Panc1 (cell line): ENCODE results near the gene CAMK1D.

Experiments used
- POLR2AphosphoS5 ChIP-seq: IDR thresholded peaks from 2 replicates; pipeline ENCODE4 v1.6.1; 2012; ENCODE audit warnings: mild to moderate bottlenecking, low read depth, low read length, moderate library complexity
- TCF7L2 ChIP-seq: IDR thresholded peaks from 2 replicates; pipeline ENCODE4 v1.6.1; 2011; ENCODE audit warnings: mild to moderate bottlenecking, low read depth, low read length, inconsistent platforms
- TF ChIP-seq, protein P1 (sequence below): fragments of 450-650 bp; IDR thresholded peaks from 2 replicates; pipeline ENCODE4 v1.5.1; 2017; ENCODE audit warnings: mild to moderate bottlenecking
- TF ChIP-seq, protein P2 (sequence below), 2 experiments: IDR thresholded peaks; 2 replicates each; pipeline ENCODE4 v1.6.1; 2011 to 2012; ENCODE audit warnings: low read depth in 2 of 2, control low read depth in 1 of 2, low read length in 1 of 2, mild to moderate bottlenecking in 1 of 2, moderate library complexity in 1 of 2; ENCODE audit not compliant: insufficient read depth in 1 of 2

DNA sequence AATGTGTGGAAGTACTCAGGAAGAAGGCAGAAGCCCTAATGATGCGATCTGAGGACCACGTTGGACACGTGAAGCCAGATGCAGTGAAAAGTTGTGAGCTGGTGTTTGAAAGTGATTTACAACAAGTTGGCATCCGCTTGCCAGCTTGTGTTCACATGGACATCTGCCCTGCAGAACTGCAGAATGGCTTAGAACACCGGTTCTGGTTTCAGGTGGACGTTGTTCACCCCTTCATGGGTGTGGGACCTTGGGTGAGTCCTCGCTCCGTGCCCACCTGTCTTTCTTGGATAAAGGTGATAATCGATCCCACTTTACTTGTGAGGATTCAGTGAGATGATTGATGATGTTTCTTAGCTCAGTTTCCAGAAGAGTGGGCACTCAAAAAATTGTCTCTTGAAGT, 53.8 kb downstream of the CAMK1D start:
- TF ChIP-seq, protein P1, sequence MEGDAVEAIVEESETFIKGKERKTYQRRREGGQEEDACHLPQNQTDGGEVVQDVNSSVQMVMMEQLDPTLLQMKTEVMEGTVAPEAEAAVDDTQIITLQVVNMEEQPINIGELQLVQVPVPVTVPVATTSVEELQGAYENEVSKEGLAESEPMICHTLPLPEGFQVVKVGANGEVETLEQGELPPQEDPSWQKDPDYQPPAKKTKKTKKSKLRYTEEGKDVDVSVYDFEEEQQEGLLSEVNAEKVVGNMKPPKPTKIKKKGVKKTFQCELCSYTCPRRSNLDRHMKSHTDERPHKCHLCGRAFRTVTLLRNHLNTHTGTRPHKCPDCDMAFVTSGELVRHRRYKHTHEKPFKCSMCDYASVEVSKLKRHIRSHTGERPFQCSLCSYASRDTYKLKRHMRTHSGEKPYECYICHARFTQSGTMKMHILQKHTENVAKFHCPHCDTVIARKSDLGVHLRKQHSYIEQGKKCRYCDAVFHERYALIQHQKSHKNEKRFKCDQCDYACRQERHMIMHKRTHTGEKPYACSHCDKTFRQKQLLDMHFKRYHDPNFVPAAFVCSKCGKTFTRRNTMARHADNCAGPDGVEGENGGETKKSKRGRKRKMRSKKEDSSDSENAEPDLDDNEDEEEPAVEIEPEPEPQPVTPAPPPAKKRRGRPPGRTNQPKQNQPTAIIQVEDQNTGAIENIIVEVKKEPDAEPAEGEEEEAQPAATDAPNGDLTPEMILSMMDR = no peak
- TF ChIP-seq POLR2AphosphoS5 (no peak), TCF7L2 (no peak)
- TF ChIP-seq, protein P2, sequence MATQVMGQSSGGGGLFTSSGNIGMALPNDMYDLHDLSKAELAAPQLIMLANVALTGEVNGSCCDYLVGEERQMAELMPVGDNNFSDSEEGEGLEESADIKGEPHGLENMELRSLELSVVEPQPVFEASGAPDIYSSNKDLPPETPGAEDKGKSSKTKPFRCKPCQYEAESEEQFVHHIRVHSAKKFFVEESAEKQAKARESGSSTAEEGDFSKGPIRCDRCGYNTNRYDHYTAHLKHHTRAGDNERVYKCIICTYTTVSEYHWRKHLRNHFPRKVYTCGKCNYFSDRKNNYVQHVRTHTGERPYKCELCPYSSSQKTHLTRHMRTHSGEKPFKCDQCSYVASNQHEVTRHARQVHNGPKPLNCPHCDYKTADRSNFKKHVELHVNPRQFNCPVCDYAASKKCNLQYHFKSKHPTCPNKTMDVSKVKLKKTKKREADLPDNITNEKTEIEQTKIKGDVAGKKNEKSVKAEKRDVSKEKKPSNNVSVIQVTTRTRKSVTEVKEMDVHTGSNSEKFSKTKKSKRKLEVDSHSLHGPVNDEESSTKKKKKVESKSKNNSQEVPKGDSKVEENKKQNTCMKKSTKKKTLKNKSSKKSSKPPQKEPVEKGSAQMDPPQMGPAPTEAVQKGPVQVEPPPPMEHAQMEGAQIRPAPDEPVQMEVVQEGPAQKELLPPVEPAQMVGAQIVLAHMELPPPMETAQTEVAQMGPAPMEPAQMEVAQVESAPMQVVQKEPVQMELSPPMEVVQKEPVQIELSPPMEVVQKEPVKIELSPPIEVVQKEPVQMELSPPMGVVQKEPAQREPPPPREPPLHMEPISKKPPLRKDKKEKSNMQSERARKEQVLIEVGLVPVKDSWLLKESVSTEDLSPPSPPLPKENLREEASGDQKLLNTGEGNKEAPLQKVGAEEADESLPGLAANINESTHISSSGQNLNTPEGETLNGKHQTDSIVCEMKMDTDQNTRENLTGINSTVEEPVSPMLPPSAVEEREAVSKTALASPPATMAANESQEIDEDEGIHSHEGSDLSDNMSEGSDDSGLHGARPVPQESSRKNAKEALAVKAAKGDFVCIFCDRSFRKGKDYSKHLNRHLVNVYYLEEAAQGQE (IDR thresholded peaks at IDR 0.05; ENCODE audit: insufficient read depth in 1 of 2, low read depth in 2 of 2, low read length in 1 of 2) = no peak
